Activated B cell treated with CpG ODN at 0.5 μM for 24 hours (primary cell): Measurements from ENCODE around the gene ZSCAN25. TPM values are rescaled to one million over a fixed set of nuclear protein-coding genes. Genes with fewer than 3 reads are reported as not detected.
"Not testable (repeated sequence)": the region's sequence is repeated elsewhere in the genome, so short reads cannot be mapped to it uniquely, and the experiment has no call there.

Experiments used
- ATAC-seq: fragments of 200-7000 bp; cut with Tn5 transposase; one replicate; pipeline ENCODE4 v1.10.0; 2021; ENCODE audit warnings: low read depth, mild to moderate bottlenecking, moderate library complexity
- CTCF ChIA-PET: fragments of 350-600 bp; sonication (Branson Sonifier 250); formaldehyde crosslinking; loops from one replicate; lab custom pipeline; 2021; ENCODE audit warnings: antibody characterized with exemption; lab: Charles Lee
- POLR2A ChIA-PET: fragments of 350-600 bp; sonication (Branson Sonifier 250); formaldehyde crosslinking; loops from one replicate; lab custom pipeline; 2021; ENCODE audit warnings: antibody characterized with exemption; lab: Charles Lee
- DNase-seq: peaks from one replicate; pipeline ENCODE4 v3.0.0; 2022
- H3K27ac Mint-ChIP-seq: one replicate; pipeline ENCODE4 v1.8.0; 2020; ENCODE audit warnings: mixed read lengths
- H3K27me3 Mint-ChIP-seq: one replicate; pipeline ENCODE4 v1.8.0; 2021; ENCODE audit warnings: mixed read lengths
- H3K36me3 Mint-ChIP-seq: one replicate; pipeline ENCODE4 v1.8.0; 2021; ENCODE audit warnings: low read depth, mixed read lengths
- H3K4me1 Mint-ChIP-seq: one replicate; pipeline ENCODE4 v1.8.0; 2021; ENCODE audit warnings: mixed read lengths
- H3K4me3 Mint-ChIP-seq: one replicate; pipeline ENCODE4 v1.8.0; 2020; ENCODE audit warnings: mild to moderate bottlenecking, mixed read lengths
- H3K9me3 Mint-ChIP-seq: one replicate; pipeline ENCODE4 v1.8.0; 2020; ENCODE audit warnings: mixed read lengths
- CTCF ChIP-seq: fragments of 200-600 bp; IDR thresholded peaks from one replicate; pipeline ENCODE4 v1.8.0; 2022; ENCODE audit warnings: antibody characterized with exemption, mild to moderate bottlenecking
- intact Hi-C: fragments of 100-400 bp; cut with micrococcal nuclease; formaldehyde crosslinking; loops from one replicate; pipeline ENCODE4 v1.15.1; 2024
- total RNA-seq: library from RNA; stranded (reverse); gene quantifications from 2 replicates; pipeline ENCODE4 v1.2.3, GENCODE V29; 2022

Gene ZSCAN25
- total RNA-seq, 1 donor from 2014 or later = 33.4 TPM

- CTCF ChIA-PET = no interaction called here
- intact Hi-C loops = no loop called here
- Mint-ChIP-seq H3K27me3 (no peaks in the 10 kb centered on the region), H3K4me3 (no peak overlapping the region), H3K36me3 (peaks cover 88% of the 10 kb centered on the region), H3K27ac (no peak overlapping the region), H3K4me1 (no peaks in the 10 kb centered on the region), H3K9me3 (no peaks in the 10 kb centered on the region)
- ATAC-seq = no peak
- POLR2A ChIA-PET = no interaction called here
- TF ChIP-seq CTCF = no peak
- no peak for DNase-seq
Observed at GRCh38 chr7:99627513-99627912, 10.8 kb downstream of the ZSCAN25 start.

DNA sequence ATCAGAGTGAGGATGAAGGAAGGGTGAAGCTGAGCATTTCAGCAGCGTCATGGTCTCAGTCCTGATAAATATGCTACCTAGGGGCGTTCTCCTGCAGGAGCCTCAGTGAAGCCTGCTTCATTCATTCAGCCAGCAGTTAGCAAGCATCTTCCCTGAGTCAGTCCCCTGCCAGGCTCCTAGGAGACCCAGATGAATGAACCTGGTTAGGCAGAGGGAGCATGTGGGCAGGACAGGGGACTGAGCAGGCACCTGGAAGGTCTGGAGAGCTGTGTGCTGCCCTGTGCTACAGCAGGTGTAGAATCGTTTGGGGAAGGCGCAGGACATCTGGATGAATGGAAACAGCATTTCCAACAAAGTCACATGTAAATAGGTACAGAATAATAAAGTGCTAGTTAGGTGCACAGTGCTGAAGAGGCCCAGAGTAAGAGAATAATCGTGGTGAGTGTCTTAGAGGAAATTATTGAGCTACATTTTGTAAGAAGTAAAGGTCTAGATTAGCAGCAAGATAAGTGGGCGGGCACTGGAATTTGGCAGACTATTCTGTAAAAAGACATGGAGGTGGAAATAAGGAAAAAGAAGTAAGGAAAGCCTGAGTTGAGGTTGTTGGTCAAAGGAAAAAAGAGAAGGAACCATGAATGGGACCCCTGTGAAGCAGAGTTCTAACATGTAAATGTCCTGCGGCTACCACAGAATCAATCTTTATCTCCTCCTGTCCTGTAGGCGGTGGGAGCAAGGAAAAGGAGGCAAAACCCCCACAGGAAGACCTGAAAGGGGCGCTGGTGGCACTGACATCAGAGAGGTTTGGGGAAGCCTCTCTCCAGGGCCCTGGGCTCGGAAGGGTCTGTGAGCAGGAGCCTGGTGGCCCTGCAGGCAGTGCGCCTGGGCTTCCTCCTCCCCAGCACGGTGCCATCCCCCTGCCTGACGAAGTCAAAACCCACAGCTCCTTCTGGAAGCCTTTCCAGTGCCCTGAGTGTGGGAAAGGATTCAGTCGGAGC, 12.0 kb downstream of the ZSCAN25 start:
- no peak for ATAC-seq
- H3K4me1 Mint-ChIP-seq = no peaks in the 10 kb centered on the region
- H3K36me3 Mint-ChIP-seq = peaks cover 83% of the 10 kb centered on the region
- no peaks in the 10 kb centered on the region for H3K9me3 Mint-ChIP-seq
- CTCF ChIA-PET = no interaction called here
- no peak overlapping the region for H3K4me3 Mint-ChIP-seq
- POLR2A ChIA-PET = no interaction called here
- no peaks in the 10 kb centered on the region for H3K27me3 Mint-ChIP-seq
- TF ChIP-seq CTCF = no peak
- intact Hi-C loops = no loop called here
- H3K27ac Mint-ChIP-seq = no peak overlapping the region
- no peak for DNase-seq

DNA sequence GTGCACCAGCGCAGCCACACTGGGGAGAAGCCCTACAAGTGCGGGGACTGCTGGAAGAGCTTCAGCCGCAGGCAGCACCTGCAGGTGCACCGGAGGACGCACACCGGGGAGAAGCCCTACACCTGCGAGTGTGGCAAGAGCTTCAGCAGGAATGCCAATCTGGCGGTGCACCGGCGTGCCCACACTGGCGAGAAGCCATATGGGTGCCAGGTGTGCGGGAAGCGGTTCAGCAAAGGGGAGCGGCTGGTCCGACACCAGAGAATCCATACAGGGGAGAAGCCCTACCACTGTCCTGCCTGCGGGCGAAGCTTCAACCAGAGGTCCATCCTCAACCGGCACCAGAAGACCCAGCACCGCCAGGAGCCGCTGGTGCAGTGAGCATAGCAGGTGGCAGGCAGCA, 12.9 kb downstream of the ZSCAN25 start:
- no peak overlapping the region for H3K27ac Mint-ChIP-seq
- H3K4me3 Mint-ChIP-seq = no peak overlapping the region
- peaks cover 75% of the 10 kb centered on the region for H3K36me3 Mint-ChIP-seq
- no peak for DNase-seq
- H3K27me3 Mint-ChIP-seq = no peaks in the 10 kb centered on the region
- no peak for TF ChIP-seq CTCF
- no peaks in the 10 kb centered on the region for H3K9me3 Mint-ChIP-seq
- ATAC-seq = no peak
- H3K4me1 Mint-ChIP-seq = no peaks in the 10 kb centered on the region
- ChIA-PET POLR2A (no interaction called here), CTCF (no interaction called here)
- intact Hi-C loops = no loop called here

GRCh38 chr7:99631295-99632109, 14.8 kb downstream of the ZSCAN25 start:
- Mint-ChIP-seq H3K27me3 (no peaks in the 10 kb centered on the region), H3K4me3 (no peak overlapping the region), H3K4me1 (no peaks in the 10 kb centered on the region), H3K9me3 (no peaks in the 10 kb centered on the region), H3K36me3 (peaks cover 59% of the 10 kb centered on the region), H3K27ac (no peak overlapping the region)
- no peak for TF ChIP-seq CTCF
- no peak for DNase-seq
- no peak for ATAC-seq
- ChIA-PET POLR2A (interaction anchor here (1.0 kb wide), 1 partner anchor 15 kb away, joined by 3 read pairs; the partner anchor contains the start of gene ZSCAN25), CTCF (no interaction called here)
- intact Hi-C loops = no loop called here

GRCh38 chr7:99637414-99637813, 20.7 kb downstream of the ZSCAN25 start:
- POLR2A ChIA-PET, H3K4me3 Mint-ChIP-seq, H3K4me1 Mint-ChIP-seq, CTCF ChIA-PET, H3K9me3 Mint-ChIP-seq, intact Hi-C loops, H3K27me3 Mint-ChIP-seq, DNase-seq, H3K27ac Mint-ChIP-seq, ATAC-seq: not testable (repeated sequence)
- peaks cover 29% of the 10 kb centered on the region for H3K36me3 Mint-ChIP-seq
